Activated CD8-positive, alpha-beta T cell treated with anti-CD3 and anti-CD28 coated beads for 36 hours (primary cell): ENCODE data around the gene PHLPP2. TPM values are rescaled to one million over a fixed set of nuclear protein-coding genes. Genes with fewer than 3 reads are reported as not detected.

Source experiments
- ATAC-seq: fragments of 200-7000 bp; cut with Tn5 transposase; one replicate; pipeline ENCODE4 v1.10.0; 2021; ENCODE audit warnings: mild to moderate bottlenecking, moderate library complexity
- CTCF ChIA-PET: fragments of 350-600 bp; sonication (Branson Sonifier 250); formaldehyde crosslinking; loops from one replicate; lab custom pipeline; 2021; ENCODE audit warnings: antibody characterized with exemption; lab: Charles Lee
- POLR2A ChIA-PET: fragments of 350-600 bp; sonication (Branson Sonifier 250); formaldehyde crosslinking; loops from one replicate; lab custom pipeline; 2021; ENCODE audit warnings: antibody characterized with exemption; lab: Charles Lee
- DNase-seq: peaks from one replicate; pipeline ENCODE4 v3.0.0-alpha.2; 2020
- H3K27ac Mint-ChIP-seq: one replicate; pipeline ENCODE4 v1.8.0; 2021; ENCODE audit warnings: mild to moderate bottlenecking, mixed read lengths
- H3K27me3 Mint-ChIP-seq: one replicate; pipeline ENCODE4 v1.8.0; 2021; ENCODE audit warnings: mixed read lengths
- H3K36me3 Mint-ChIP-seq: one replicate; pipeline ENCODE4 v1.8.0; 2021; ENCODE audit warnings: low read depth, mixed read lengths
- H3K4me1 Mint-ChIP-seq: one replicate; pipeline ENCODE4 v1.8.0; 2021; ENCODE audit warnings: low read depth, mixed read lengths
- H3K4me3 Mint-ChIP-seq: one replicate; pipeline ENCODE4 v1.8.0; 2021; ENCODE audit warnings: mild to moderate bottlenecking, moderate library complexity, mixed read lengths
- H3K9me3 Mint-ChIP-seq: one replicate; pipeline ENCODE4 v1.8.0; 2021; ENCODE audit warnings: mixed read lengths
- CTCF ChIP-seq: fragments of 200-600 bp; IDR thresholded peaks from one replicate; pipeline ENCODE4 v1.8.0; 2022; ENCODE audit warnings: antibody characterized with exemption, mild to moderate bottlenecking
- intact Hi-C: fragments of 100-400 bp; cut with micrococcal nuclease; formaldehyde crosslinking; loops from one replicate; pipeline ENCODE4 v1.10.0; 2022
- total RNA-seq, 2 experiments: library from RNA; stranded (reverse); gene quantifications; one replicate each; pipeline ENCODE4 v1.2.3, GENCODE V29; 2021

PHLPP2 gene
- total RNA-seq, 2 experiments from 2014 or later = 7.2 to 7.4 TPM

DNA sequence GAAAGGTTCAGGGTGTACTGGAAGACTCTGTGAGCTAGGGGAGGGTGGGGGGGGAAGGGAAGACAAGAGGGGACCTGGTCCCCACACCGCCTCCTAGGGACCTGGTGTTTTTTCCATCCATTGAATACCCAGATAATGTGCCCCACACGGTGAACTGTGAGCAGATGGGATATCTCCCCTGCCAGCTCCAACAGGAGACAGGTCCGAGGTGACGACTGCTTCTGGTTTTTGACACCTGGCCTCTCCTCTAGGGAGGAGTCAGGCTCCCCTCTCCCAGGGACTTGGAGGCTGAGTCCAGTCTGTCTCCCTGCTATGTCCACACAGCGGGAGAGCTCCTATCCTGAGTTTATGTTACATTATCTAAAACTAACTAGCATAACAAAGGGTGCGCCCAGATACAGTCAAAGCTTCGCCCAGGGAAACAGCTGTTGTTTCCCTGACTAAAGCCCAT, 96.7 kb downstream of the PHLPP2 start:
- Mint-ChIP-seq H3K9me3 (no peaks in the 10 kb centered on the region), H3K27ac (no peak overlapping the region), H3K27me3 (peaks cover 10% of the 10 kb centered on the region), H3K4me3 (no peak overlapping the region), H3K4me1 (peaks cover 2% of the 10 kb centered on the region), H3K36me3 (no peaks in the 10 kb centered on the region)
- ChIA-PET POLR2A (interaction anchor here (0.9 kb wide), 1 partner anchor 188 kb away, joined by 3 read pairs; no protein-coding TSS in a partner anchor), CTCF (interaction anchor here (1.0 to 2.9 kb wide), 2 partner anchors 11 to 17 kb away, joined by 3 to 12 read pairs; no protein-coding TSS in a partner anchor)
- intact Hi-C loops = no loop called here
- DNase-seq = no peak
- no peak for TF ChIP-seq CTCF
- no peak for ATAC-seq

DNA sequence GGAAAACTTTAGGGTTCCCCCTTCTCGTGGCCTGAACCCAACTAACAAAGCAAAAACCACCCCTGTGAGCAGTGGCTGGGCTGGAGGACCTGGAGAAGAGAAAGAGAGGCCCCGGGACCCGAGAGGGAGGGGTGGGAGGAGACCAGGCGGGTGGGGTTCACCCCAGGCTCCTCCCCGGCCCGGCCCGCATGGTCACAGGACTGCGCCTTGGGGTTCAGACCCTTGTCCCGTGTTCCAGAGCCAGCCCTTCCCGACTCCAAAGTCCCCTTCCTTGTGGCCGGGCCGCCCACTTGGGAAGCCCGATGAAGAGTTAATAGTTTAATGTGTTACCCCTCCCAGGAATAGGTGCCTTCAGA, 97.7 kb downstream of the PHLPP2 start:
- DNase-seq (no peak), ATAC-seq (no peak)
- H3K27ac Mint-ChIP-seq = no peak overlapping the region
- H3K4me1 Mint-ChIP-seq = peaks cover 9% of the 10 kb centered on the region
- intact Hi-C loops = no loop called here
- POLR2A ChIA-PET = no interaction called here
- H3K4me3 Mint-ChIP-seq = no peak overlapping the region
- no peak for TF ChIP-seq CTCF
- CTCF ChIA-PET = no interaction called here
- H3K36me3 Mint-ChIP-seq = no peaks in the 10 kb centered on the region
- H3K9me3 Mint-ChIP-seq = no peaks in the 10 kb centered on the region
- peaks cover 16% of the 10 kb centered on the region for H3K27me3 Mint-ChIP-seq

DNA sequence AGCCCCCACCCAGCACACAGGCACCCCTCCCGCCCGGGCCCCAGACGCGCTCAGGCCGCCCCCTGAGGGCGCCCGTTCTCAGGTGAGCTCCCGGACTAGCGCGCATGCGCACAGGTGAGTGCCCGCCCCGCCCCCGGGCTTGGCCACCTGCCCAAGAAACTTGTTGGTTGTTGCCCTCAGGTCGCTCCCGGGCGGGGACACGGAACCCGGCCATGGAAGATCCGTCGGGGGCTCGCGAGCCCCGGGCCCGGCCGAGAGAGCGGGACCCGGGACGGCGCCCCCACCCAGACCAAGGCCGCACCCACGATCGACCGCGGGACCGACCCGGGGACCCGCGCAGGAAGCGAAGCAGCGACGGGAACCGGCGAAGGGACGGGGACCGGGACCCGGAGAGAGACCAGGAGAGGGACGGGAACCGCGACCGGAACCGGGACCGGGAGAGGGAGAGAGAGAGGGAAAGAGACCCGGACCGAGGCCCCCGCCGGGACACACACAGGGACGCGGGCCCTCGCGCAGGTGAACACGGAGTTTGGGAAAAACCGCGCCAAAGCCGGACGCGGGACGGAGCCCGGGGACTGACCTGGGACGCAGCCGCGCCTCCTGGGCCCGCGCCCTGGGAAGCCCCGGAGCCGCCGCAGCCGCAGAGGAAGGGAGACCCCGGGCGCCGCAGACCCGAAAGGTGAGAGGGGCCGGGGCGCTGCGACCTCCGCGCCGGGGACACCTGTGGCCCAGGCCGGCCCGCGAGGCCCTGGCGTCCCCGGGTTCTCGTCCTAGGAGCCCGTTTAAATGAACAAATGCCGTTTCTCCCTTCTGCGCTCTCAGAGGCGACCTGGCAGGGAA, 98.3 kb downstream of the PHLPP2 start, which contains the start of gene MARVELD3:
MARVELD3 (plus strand) TSS at position 167 of the 840 bp plus-strand sequence; CDS start at position 213, 46 bp downstream.
- DNase-seq = peak; percentile 32

DNA sequence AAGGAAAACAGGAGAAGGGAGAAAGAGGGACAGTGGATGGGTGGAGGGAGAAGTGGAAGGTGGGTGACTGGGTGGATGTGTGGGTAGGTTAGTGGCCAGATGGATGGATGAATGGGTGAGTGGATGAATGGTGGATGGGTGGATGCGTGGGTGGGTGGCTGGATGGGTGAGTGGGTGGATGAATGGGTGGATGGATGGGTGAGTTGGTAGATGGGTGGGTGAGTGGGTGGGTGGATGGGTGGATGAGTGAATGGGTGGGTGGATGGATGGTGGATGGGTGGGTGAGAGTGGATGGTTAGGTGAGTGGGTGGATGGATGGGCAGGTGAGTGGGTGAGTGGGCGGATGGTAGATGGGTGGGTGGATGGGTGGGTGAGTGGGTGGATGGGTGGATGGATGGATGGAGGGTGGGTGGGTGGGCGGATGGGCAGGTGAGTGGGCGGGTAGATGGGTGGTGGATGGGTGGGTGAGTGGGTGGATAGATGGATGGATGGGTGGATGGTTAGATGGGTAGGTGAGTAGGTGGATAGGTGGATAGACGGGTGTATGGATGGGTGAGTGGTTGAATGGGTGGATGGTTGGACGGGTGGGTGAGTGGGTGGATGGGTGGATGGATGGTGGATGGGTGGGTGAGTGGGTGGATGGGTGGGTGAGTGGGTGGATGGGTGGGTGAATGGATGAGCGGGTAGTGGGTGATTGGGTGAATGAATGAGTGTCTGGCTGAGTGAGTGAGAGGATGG, 99.2 kb downstream of the PHLPP2 start:
- DNase-seq (no peak), ATAC-seq (no peak)
- ChIA-PET POLR2A (no interaction called here), CTCF (interaction anchor here (5.5 kb wide), 1 partner anchor 14 kb away, joined by 33 read pairs; no protein-coding TSS in a partner anchor)
- intact Hi-C loops = no loop called here
- H3K9me3 Mint-ChIP-seq = no peaks in the 10 kb centered on the region
- H3K36me3 Mint-ChIP-seq = no peaks in the 10 kb centered on the region
- peaks cover 9% of the 10 kb centered on the region for H3K4me1 Mint-ChIP-seq
- TF ChIP-seq CTCF = no peak
- H3K27ac Mint-ChIP-seq = no peak overlapping the region
- H3K27me3 Mint-ChIP-seq = peaks cover 18% of the 10 kb centered on the region
- no peak overlapping the region for H3K4me3 Mint-ChIP-seq

More for the DNA sequence above, 98.3 kb downstream of the PHLPP2 start, which contains the start of gene MARVELD3:
- Mint-ChIP-seq H3K4me1 (peaks cover 9% of the 10 kb centered on the region), H3K36me3 (no peaks in the 10 kb centered on the region), H3K9me3 (no peaks in the 10 kb centered on the region), H3K27ac (no peak within 1 kb of the TSS), H3K4me3 (no peak within 1 kb of the TSS), H3K27me3 (peaks cover 16% of the 10 kb centered on the region)
- intact Hi-C loops = no loop called here
- ChIA-PET POLR2A (no interaction called here), CTCF (no interaction called here)
- no peak for TF ChIP-seq CTCF
- peak; percentile 24 for ATAC-seq
